ENCODE results near the gene TCF4. TPM values are rescaled to one million over a fixed set of nuclear protein-coding genes. Genes with fewer than 3 reads are reported as not detected.

Gene TCF4
- total RNA-seq, 1 donor from 2014 or later = 115 TPM

- H3K4me2 ChIP-seq (ENCODE audit: low read length) = peak overlapping the region; percentile 40
- FAIRE-seq (no peak), DNase-seq (ENCODE audit: low read depth) (no peak)
- peaks cover 8% of the 10 kb centered on the region for H4K20me1 ChIP-seq (ENCODE audit: insufficient read depth, low read length)
- H3K9me3 ChIP-seq (ENCODE audit: insufficient read depth, low read depth, low read length) = no peaks in the 10 kb centered on the region
- Mint-ChIP-seq H3K9me3 (ENCODE audit: unreplicated experiment) (no peaks in the 10 kb centered on the region), H3K4me3 (ENCODE audit: unreplicated experiment) (no peak overlapping the region), H3K36me3 (ENCODE audit: low read depth, unreplicated experiment) (peaks cover 8% of the 10 kb centered on the region), H3K27me3 (ENCODE audit: low read depth, unreplicated experiment) (no peaks in the 10 kb centered on the region), H3K27ac (ENCODE audit: unreplicated experiment) (no peak overlapping the region), H3K4me1 (ENCODE audit: low read depth, unreplicated experiment) (peaks cover 29% of the 10 kb centered on the region)
- H3K27ac ChIP-seq (ENCODE audit: low read depth, low read length) = no peak overlapping the region
- H3K4me3 ChIP-seq (ENCODE audit: insufficient read depth, low read depth, low read length) = no peak overlapping the region
- no peaks in the 10 kb centered on the region for H3K36me3 ChIP-seq (ENCODE audit: insufficient read depth, low read length)
- TF ChIP-seq EZH2 (IDR thresholded peaks at IDR 0.05; ENCODE audit: insufficient read depth, low read length) = no peak
- TF ChIP-seq CTCF (IDR thresholded peaks at IDR 0.05; ENCODE audit: insufficient read depth, low read depth, low read length) = no peak
- H3K79me2 ChIP-seq (ENCODE audit: insufficient read depth, low read length) = no peaks in the 10 kb centered on the region
- no peak overlapping the region for H3K9ac ChIP-seq (ENCODE audit: low read length)
- no peak overlapping the region for H2AFZ ChIP-seq (ENCODE audit: low read depth, low read length)
- H3K4me1 ChIP-seq (ENCODE audit: insufficient read depth, low read length) = peaks cover 23% of the 10 kb centered on the region
- H3K27me3 ChIP-seq (ENCODE audit: insufficient read depth, low read length) = no peaks in the 10 kb centered on the region
These were observed 343.4 kb downstream of the TCF4 start for GRCh38 chr18:55244546-55244945.

- Mint-ChIP-seq H3K4me1 (ENCODE audit: low read depth, unreplicated experiment) (peaks cover 29% of the 10 kb centered on the region), H3K27me3 (ENCODE audit: low read depth, unreplicated experiment) (no peaks in the 10 kb centered on the region), H3K36me3 (ENCODE audit: low read depth, unreplicated experiment) (peaks cover 8% of the 10 kb centered on the region), H3K4me3 (ENCODE audit: unreplicated experiment) (no peak overlapping the region), H3K27ac (ENCODE audit: unreplicated experiment) (no peak overlapping the region), H3K9me3 (ENCODE audit: unreplicated experiment) (no peaks in the 10 kb centered on the region)
- Histone ChIP-seq H3K27ac (ENCODE audit: low read depth, low read length) (no peak overlapping the region), H3K36me3 (ENCODE audit: insufficient read depth, low read length) (no peaks in the 10 kb centered on the region), H3K4me2 (ENCODE audit: low read length) (peak overlapping the region; percentile 40), H4K20me1 (ENCODE audit: insufficient read depth, low read length) (peaks cover 8% of the 10 kb centered on the region), H3K9me3 (ENCODE audit: insufficient read depth, low read depth, low read length) (no peaks in the 10 kb centered on the region), H3K4me3 (ENCODE audit: insufficient read depth, low read depth, low read length) (no peak overlapping the region), H3K27me3 (ENCODE audit: insufficient read depth, low read length) (no peaks in the 10 kb centered on the region), H3K79me2 (ENCODE audit: insufficient read depth, low read length) (no peaks in the 10 kb centered on the region), H3K9ac (ENCODE audit: low read length) (no peak overlapping the region), H3K4me1 (ENCODE audit: insufficient read depth, low read length) (peaks cover 21% of the 10 kb centered on the region), H2AFZ (ENCODE audit: low read depth, low read length) (no peak overlapping the region)
- TF ChIP-seq EZH2 (IDR thresholded peaks at IDR 0.05; ENCODE audit: insufficient read depth, low read length) (no peak), CTCF (IDR thresholded peaks at IDR 0.05; ENCODE audit: insufficient read depth, low read depth, low read length) (no peak)
- FAIRE-seq (peak; percentile 89), DNase-seq (ENCODE audit: low read depth) (peak; percentile 80)
These were observed 344.1 kb downstream of the TCF4 start for GRCh38 chr18:55243857-55244256.

GRCh38 chr18:55243255-55243654 lies 344.7 kb downstream of the TCF4 start:
- H3K4me1 ChIP-seq (ENCODE audit: insufficient read depth, low read length) = peaks cover 21% of the 10 kb centered on the region
- peaks cover 11% of the 10 kb centered on the region for H3K36me3 Mint-ChIP-seq (ENCODE audit: low read depth, unreplicated experiment)
- H3K79me2 ChIP-seq (ENCODE audit: insufficient read depth, low read length) = no peaks in the 10 kb centered on the region
- no peak for FAIRE-seq
- H3K27ac Mint-ChIP-seq (ENCODE audit: unreplicated experiment) = no peak overlapping the region
- no peaks in the 10 kb centered on the region for H3K9me3 ChIP-seq (ENCODE audit: insufficient read depth, low read depth, low read length)
- H3K9ac ChIP-seq (ENCODE audit: low read length) = no peak overlapping the region
- H3K27me3 ChIP-seq (ENCODE audit: insufficient read depth, low read length) = no peaks in the 10 kb centered on the region
- H2AFZ ChIP-seq (ENCODE audit: low read depth, low read length) = no peak overlapping the region
- no peak for TF ChIP-seq EZH2 (IDR thresholded peaks at IDR 0.05; ENCODE audit: insufficient read depth, low read length)
- no peak for TF ChIP-seq CTCF (IDR thresholded peaks at IDR 0.05; ENCODE audit: insufficient read depth, low read depth, low read length)
- H3K4me3 Mint-ChIP-seq (ENCODE audit: unreplicated experiment) = no peak overlapping the region
- peaks cover 29% of the 10 kb centered on the region for H3K4me1 Mint-ChIP-seq (ENCODE audit: low read depth, unreplicated experiment)
- no peaks in the 10 kb centered on the region for H3K36me3 ChIP-seq (ENCODE audit: insufficient read depth, low read length)
- H3K9me3 Mint-ChIP-seq (ENCODE audit: unreplicated experiment) = no peaks in the 10 kb centered on the region
- peak overlapping the region; percentile 40 for H3K4me2 ChIP-seq (ENCODE audit: low read length)
- no peak overlapping the region for H3K4me3 ChIP-seq (ENCODE audit: insufficient read depth, low read depth, low read length)
- no peaks in the 10 kb centered on the region for H3K27me3 Mint-ChIP-seq (ENCODE audit: low read depth, unreplicated experiment)
- H3K27ac ChIP-seq (ENCODE audit: low read depth, low read length) = no peak overlapping the region
- H4K20me1 ChIP-seq (ENCODE audit: insufficient read depth, low read length) = peaks cover 8% of the 10 kb centered on the region
- no peak for DNase-seq (ENCODE audit: low read depth)
